ENCODE measurements around the gene F10.

Gene F10

GRCh38 chr13:113187883-113188665, 65.5 kb downstream of the F10 start:
- Histone ChIP-seq H3K27me3 (ENCODE audit: insufficient read depth, poor library complexity, severe bottlenecking) (no peaks in the 10 kb centered on the region), H3K4me3 (replicated peaks; ENCODE audit: insufficient read depth, low read length) (no peak overlapping the region), H3K27ac (replicated peaks) (no peak overlapping the region)
- no peak for DNase-seq (ENCODE audit: low read depth in 1 of 2, low spot score in 1 of 2)
- TF ChIP-seq SPI1 (IDR thresholded peaks at IDR 0.05; ENCODE audit: borderline replicate concordance, low read depth) (no peak), REST (IDR thresholded peaks at IDR 0.05; ENCODE audit: insufficient replicate concordance, low read depth) (no peak), CTCF (IDR thresholded peaks at IDR 0.05; ENCODE audit: insufficient read depth, low read length) (no peak), GABPA (IDR thresholded peaks at IDR 0.05; ENCODE audit: low read depth) (no peak)

GRCh38 chr13:113190181-113190580, 67.6 kb downstream of the F10 start:
- no peak for TF ChIP-seq REST (IDR thresholded peaks at IDR 0.05; ENCODE audit: insufficient replicate concordance, low read depth)
- TF ChIP-seq GABPA (IDR thresholded peaks at IDR 0.05; ENCODE audit: low read depth): no peak
- no peak for TF ChIP-seq POLR2AphosphoS5 (IDR thresholded peaks at IDR 0.05; ENCODE audit: low read depth)
- no peak for TF ChIP-seq SPI1 (IDR thresholded peaks at IDR 0.05; ENCODE audit: borderline replicate concordance, low read depth)
- TF ChIP-seq CTCF (IDR thresholded peaks at IDR 0.05; ENCODE audit: insufficient read depth, low read length): no peak
- H3K27ac ChIP-seq (replicated peaks): no peak overlapping the region
- H3K27me3 ChIP-seq (ENCODE audit: insufficient read depth, poor library complexity, severe bottlenecking): no peaks in the 10 kb centered on the region
- DNase-seq (ENCODE audit: low read depth in 1 of 2, low spot score in 1 of 2): no peak
- no peak overlapping the region for H3K4me3 ChIP-seq (replicated peaks; ENCODE audit: insufficient read depth, low read length)

- Histone ChIP-seq H3K27me3 (ENCODE audit: insufficient read depth, poor library complexity, severe bottlenecking) (no peaks in the 10 kb centered on the region), H3K4me3 (replicated peaks; ENCODE audit: insufficient read depth, low read length) (no peak overlapping the region), H3K27ac (replicated peaks) (no peak overlapping the region)
- DNase-seq (ENCODE audit: low read depth in 1 of 2, low spot score in 1 of 2): no peak
- TF ChIP-seq POLR2AphosphoS5 (IDR thresholded peaks at IDR 0.05; ENCODE audit: low read depth) (no peak), REST (IDR thresholded peaks at IDR 0.05; ENCODE audit: insufficient replicate concordance, low read depth) (no peak), SPI1 (IDR thresholded peaks at IDR 0.05; ENCODE audit: borderline replicate concordance, low read depth) (no peak), GABPA (IDR thresholded peaks at IDR 0.05; ENCODE audit: low read depth) (no peak), CTCF (IDR thresholded peaks at IDR 0.05; ENCODE audit: insufficient read depth, low read length) (no peak)
These were observed 69.7 kb downstream of the F10 start for GRCh38 chr13:113192279-113192678.
